ENCODE measurements around the gene HS3ST1.

Gene HS3ST1

GRCh38 chr4:11366859-11367258, 61.8 kb downstream of the HS3ST1 start:
- Histone ChIP-seq H3K9ac (ENCODE audit: low read depth, low read length, poor library complexity, severe bottlenecking) (no peak overlapping the region), H3K4me1 (ENCODE audit: insufficient read depth, low read length, poor library complexity, severe bottlenecking) (no peaks in the 10 kb centered on the region), H3K79me2 (ENCODE audit: insufficient read depth, low read length) (no peaks in the 10 kb centered on the region), H3K27me3 (ENCODE audit: insufficient read depth, low read length, poor library complexity, severe bottlenecking) (no peaks in the 10 kb centered on the region), H3K9me3 (ENCODE audit: insufficient read depth, low read depth, low read length) (no peaks in the 10 kb centered on the region), H3K9me2 (replicated peaks; ENCODE audit: low read depth, low read length) (no peaks in the 10 kb centered on the region), H2AFZ (ENCODE audit: low read length) (no peak overlapping the region), H4K20me1 (ENCODE audit: insufficient read depth, low read length, poor library complexity, severe bottlenecking) (no peaks in the 10 kb centered on the region), H3K4me3 (ENCODE audit: low read length, poor library complexity, severe bottlenecking) (no peak overlapping the region), H3F3A (ENCODE audit: low read depth) (no peaks in the 10 kb centered on the region), H3K4me2 (ENCODE audit: low read depth, low read length, poor library complexity, severe bottlenecking) (no peak overlapping the region), H3K36me3 (ENCODE audit: insufficient read depth, low read length) (no peaks in the 10 kb centered on the region)
- TF ChIP-seq EZH2phosphoT487 (IDR thresholded peaks at IDR 0.05; ENCODE audit: borderline replicate concordance), result no peak

DNA sequence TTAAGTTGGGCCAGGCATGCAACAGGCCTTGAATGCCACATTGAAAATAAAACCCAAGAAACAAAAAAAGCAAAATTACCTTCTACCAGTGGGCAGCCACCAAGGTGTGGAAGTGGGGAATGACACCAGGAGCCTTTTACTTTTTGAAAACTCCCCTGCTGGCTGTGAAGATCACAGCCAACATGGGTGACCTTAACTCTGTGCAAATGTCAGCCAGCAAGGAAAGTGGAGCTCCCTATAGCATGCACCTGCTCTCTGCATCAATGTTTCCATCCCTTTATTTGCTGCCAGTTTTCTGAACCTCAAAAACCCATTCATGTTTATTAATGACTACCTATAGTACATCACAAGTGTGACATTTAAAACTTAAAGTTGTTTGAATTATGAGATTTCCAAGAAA, 63.7 kb downstream of the HS3ST1 start:
- H3K9me3 ChIP-seq (ENCODE audit: insufficient read depth, low read depth, low read length), result no peaks in the 10 kb centered on the region
- no peak overlapping the region for H3K9ac ChIP-seq (ENCODE audit: low read depth, low read length, poor library complexity, severe bottlenecking)
- H2AFZ ChIP-seq (ENCODE audit: low read length), result no peak overlapping the region
- no peaks in the 10 kb centered on the region for H3K36me3 ChIP-seq (ENCODE audit: insufficient read depth, low read length)
- H3F3A ChIP-seq (ENCODE audit: low read depth), result no peaks in the 10 kb centered on the region
- H3K4me2 ChIP-seq (ENCODE audit: low read depth, low read length, poor library complexity, severe bottlenecking), result no peak overlapping the region
- no peaks in the 10 kb centered on the region for H3K9me2 ChIP-seq (replicated peaks; ENCODE audit: low read depth, low read length)
- no peaks in the 10 kb centered on the region for H3K79me2 ChIP-seq (ENCODE audit: insufficient read depth, low read length)
- no peaks in the 10 kb centered on the region for H3K4me1 ChIP-seq (ENCODE audit: insufficient read depth, low read length, poor library complexity, severe bottlenecking)
- H3K4me3 ChIP-seq (ENCODE audit: low read length, poor library complexity, severe bottlenecking), result no peak overlapping the region
- TF ChIP-seq EZH2phosphoT487 (IDR thresholded peaks at IDR 0.05; ENCODE audit: borderline replicate concordance), result no peak
- TF ChIP-seq, protein P1, sequence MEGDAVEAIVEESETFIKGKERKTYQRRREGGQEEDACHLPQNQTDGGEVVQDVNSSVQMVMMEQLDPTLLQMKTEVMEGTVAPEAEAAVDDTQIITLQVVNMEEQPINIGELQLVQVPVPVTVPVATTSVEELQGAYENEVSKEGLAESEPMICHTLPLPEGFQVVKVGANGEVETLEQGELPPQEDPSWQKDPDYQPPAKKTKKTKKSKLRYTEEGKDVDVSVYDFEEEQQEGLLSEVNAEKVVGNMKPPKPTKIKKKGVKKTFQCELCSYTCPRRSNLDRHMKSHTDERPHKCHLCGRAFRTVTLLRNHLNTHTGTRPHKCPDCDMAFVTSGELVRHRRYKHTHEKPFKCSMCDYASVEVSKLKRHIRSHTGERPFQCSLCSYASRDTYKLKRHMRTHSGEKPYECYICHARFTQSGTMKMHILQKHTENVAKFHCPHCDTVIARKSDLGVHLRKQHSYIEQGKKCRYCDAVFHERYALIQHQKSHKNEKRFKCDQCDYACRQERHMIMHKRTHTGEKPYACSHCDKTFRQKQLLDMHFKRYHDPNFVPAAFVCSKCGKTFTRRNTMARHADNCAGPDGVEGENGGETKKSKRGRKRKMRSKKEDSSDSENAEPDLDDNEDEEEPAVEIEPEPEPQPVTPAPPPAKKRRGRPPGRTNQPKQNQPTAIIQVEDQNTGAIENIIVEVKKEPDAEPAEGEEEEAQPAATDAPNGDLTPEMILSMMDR (conservative IDR thresholded peaks at IDR 0.05; ENCODE audit: low read length), result no peak
- H3K27me3 ChIP-seq (ENCODE audit: insufficient read depth, low read length, poor library complexity, severe bottlenecking), result no peaks in the 10 kb centered on the region
- no peaks in the 10 kb centered on the region for H4K20me1 ChIP-seq (ENCODE audit: insufficient read depth, low read length, poor library complexity, severe bottlenecking)

GRCh38 chr4:11359591-11359990, 69.1 kb downstream of the HS3ST1 start:
- H4K20me1 ChIP-seq (ENCODE audit: insufficient read depth, low read length, poor library complexity, severe bottlenecking), result no peaks in the 10 kb centered on the region
- no peaks in the 10 kb centered on the region for H3K27me3 ChIP-seq (ENCODE audit: insufficient read depth, low read length, poor library complexity, severe bottlenecking)
- H3K9me3 ChIP-seq (ENCODE audit: insufficient read depth, low read depth, low read length), result peaks cover 3% of the 10 kb centered on the region; the same call in 1 of the 2 replicates
- no peaks in the 10 kb centered on the region for H3K4me1 ChIP-seq (ENCODE audit: insufficient read depth, low read length, poor library complexity, severe bottlenecking)
- no peak overlapping the region for H2AFZ ChIP-seq (ENCODE audit: low read length)
- no peak overlapping the region for H3K9ac ChIP-seq (ENCODE audit: low read depth, low read length, poor library complexity, severe bottlenecking)
- H3K4me3 ChIP-seq (ENCODE audit: low read length, poor library complexity, severe bottlenecking), result no peak overlapping the region
- H3F3A ChIP-seq (ENCODE audit: low read depth), result no peaks in the 10 kb centered on the region
- no peak for TF ChIP-seq EZH2phosphoT487 (IDR thresholded peaks at IDR 0.05; ENCODE audit: borderline replicate concordance)
- TF ChIP-seq, protein P1 (conservative IDR thresholded peaks at IDR 0.05; ENCODE audit: low read length), result no peak
- H3K36me3 ChIP-seq (ENCODE audit: insufficient read depth, low read length), result no peaks in the 10 kb centered on the region
- H3K9me2 ChIP-seq (replicated peaks; ENCODE audit: low read depth, low read length), result no peaks in the 10 kb centered on the region
- no peaks in the 10 kb centered on the region for H3K79me2 ChIP-seq (ENCODE audit: insufficient read depth, low read length)
- no peak overlapping the region for H3K4me2 ChIP-seq (ENCODE audit: low read depth, low read length, poor library complexity, severe bottlenecking)

GRCh38 chr4:11355226-11355625, 73.5 kb downstream of the HS3ST1 start:
- TF ChIP-seq, protein P1 (conservative IDR thresholded peaks at IDR 0.05; ENCODE audit: low read length), result no peak
- no peak for TF ChIP-seq EZH2phosphoT487 (IDR thresholded peaks at IDR 0.05; ENCODE audit: borderline replicate concordance)

More at GRCh38 chr4:11355226-11355625, 73.5 kb downstream of the HS3ST1 start:
- no peaks in the 10 kb centered on the region for H3K9me2 ChIP-seq (replicated peaks; ENCODE audit: low read depth, low read length)
- H3K9me3 ChIP-seq (ENCODE audit: insufficient read depth, low read depth, low read length), result peaks cover 3% of the 10 kb centered on the region; the same call in 1 of the 2 replicates
- no peaks in the 10 kb centered on the region for H3K4me1 ChIP-seq (ENCODE audit: insufficient read depth, low read length, poor library complexity, severe bottlenecking)
- no peaks in the 10 kb centered on the region for H4K20me1 ChIP-seq (ENCODE audit: insufficient read depth, low read length, poor library complexity, severe bottlenecking)
- H2AFZ ChIP-seq (ENCODE audit: low read length), result no peak overlapping the region
- no peak overlapping the region for H3K9ac ChIP-seq (ENCODE audit: low read depth, low read length, poor library complexity, severe bottlenecking)
- H3K4me2 ChIP-seq (ENCODE audit: low read depth, low read length, poor library complexity, severe bottlenecking), result no peak overlapping the region
- no peaks in the 10 kb centered on the region for H3K27me3 ChIP-seq (ENCODE audit: insufficient read depth, low read length, poor library complexity, severe bottlenecking)
- H3K4me3 ChIP-seq (ENCODE audit: low read length, poor library complexity, severe bottlenecking), result no peak overlapping the region
- H3F3A ChIP-seq (ENCODE audit: low read depth), result no peaks in the 10 kb centered on the region
- H3K36me3 ChIP-seq (ENCODE audit: insufficient read depth, low read length), result no peaks in the 10 kb centered on the region
- no peaks in the 10 kb centered on the region for H3K79me2 ChIP-seq (ENCODE audit: insufficient read depth, low read length)

Measured in Loucy (cell line).